ENCODE data around the gene GADD45GIP1.

GRCh38 chr19:12992729-12993128 is 35.7 kb upstream of the GADD45GIP1 start:
- TF ChIP-seq CTCF (IDR thresholded peaks at IDR 0.05; ENCODE audit: low read depth, low read length, poor library complexity, severe bottlenecking) = no peak
- no peak for TF ChIP-seq EZH2phosphoT487 (IDR thresholded peaks at IDR 0.05; ENCODE audit: borderline replicate concordance, low read length)
